Posterior vena cava (tissue), 2 donors: Measurements from ENCODE around the gene FAAP20. TPM values are rescaled to one million over a fixed set of nuclear protein-coding genes. Genes with fewer than 3 reads are reported as not detected.

ENCODE experiments used
- DNase-seq: peaks from one replicate; pipeline ENCODE4 v3.0.0-alpha.2; 2020; ENCODE audit warnings: low spot score
- intact Hi-C, 2 donors: fragments of 100-400 bp; cut with DNase I; formaldehyde crosslinking; loops; one replicate each; pipeline versions ENCODE4 v1.14.1 to v1.14.2; 2022 to 2023
- total RNA-seq, 2 donors: library from RNA; stranded (reverse); fragmentation: NEBNext Ultra II Directional; extraction: Animal tissue kit (Norgen Biotek cat#: 25700); gene quantifications; one replicate each; pipeline ENCODE4 v1.2.1, GENCODE V29; 2021
- donor health status: DM: yes; HTN: yes; CAD: no.
- donor health status: DM: yes; HTN: yes; CAD: no.

The FAAP20 gene
- total RNA-seq, 2 donors from 2014 or later: 50.7 to 52.9 TPM

DNA sequence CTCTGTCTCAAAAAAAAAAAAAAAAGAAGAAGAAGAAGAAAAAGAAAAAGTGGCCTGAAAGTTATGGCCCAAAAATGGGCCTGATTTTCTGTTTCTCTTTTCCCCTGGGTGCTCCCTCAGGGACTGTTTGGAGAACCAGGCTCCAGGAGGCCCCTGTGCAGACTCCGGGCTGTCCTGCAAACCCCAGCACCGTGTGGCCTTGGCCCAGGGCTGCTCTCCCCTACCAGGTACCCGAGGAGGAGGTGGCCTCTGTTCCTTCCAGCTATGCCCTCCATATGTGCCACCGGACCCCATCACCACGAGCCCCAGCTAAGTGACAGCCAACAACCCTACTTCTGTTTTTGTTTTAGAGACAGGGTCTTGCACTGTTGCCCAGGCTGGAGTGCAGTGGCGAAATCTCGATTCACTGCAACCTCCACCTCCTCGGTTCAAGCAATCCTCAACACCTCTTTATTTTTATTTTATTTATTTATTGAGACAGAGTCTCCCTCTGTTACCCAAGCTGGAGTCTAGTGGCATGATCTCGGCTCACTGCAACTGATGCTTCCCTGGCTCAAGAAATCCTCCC is 7.5 kb upstream of the FAAP20 start:
- intact Hi-C loops: no loop called here
- no peak for DNase-seq

- intact Hi-C loops: no loop called here
- DNase-seq: no peak
Observed at GRCh38 chr1:2201062-2201461, 6.5 kb upstream of the FAAP20 start.

GRCh38 chr1:2200308-2200943 is 5.9 kb upstream of the FAAP20 start:
- intact Hi-C loops: no loop called here
- DNase-seq: no peak

DNA sequence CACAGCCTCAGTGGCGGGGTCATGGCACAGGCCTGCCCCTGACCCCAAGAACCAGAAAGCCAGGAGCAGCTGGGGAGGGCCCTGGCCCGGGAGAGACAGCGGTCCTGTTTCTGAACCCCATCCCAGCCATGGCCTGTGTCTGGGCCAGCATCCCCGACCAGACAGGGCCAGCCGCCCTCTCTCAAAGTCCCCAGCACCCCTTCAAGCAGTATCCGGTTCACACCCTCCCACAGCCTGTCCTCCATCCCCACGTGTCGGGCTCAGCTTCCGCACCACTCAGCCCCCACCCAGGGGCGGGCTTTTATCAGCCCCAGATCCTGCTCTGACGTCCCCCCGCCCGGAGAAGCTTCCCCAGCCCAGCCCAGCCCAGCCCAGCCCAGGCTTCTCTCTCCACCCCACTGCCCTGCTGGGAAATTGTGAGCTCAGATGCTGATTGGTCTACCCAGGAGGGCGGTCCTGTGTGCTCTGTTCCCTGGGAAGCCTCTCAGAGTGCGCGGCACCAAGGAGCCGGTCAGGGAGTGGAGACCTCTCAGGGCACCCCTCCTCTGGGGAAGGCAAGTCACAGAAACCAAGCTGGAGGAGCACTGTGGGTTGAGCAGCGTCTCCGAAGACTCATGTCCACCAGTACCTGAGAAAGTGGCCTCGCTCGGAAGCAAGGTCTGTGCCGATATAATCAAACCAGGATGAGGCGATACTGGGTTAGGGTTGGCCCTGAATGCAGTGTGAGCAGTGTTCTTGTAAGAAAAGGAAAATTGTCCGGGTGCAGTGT is 4.7 kb upstream of the FAAP20 start:
- intact Hi-C loops: no loop called here

DNA sequence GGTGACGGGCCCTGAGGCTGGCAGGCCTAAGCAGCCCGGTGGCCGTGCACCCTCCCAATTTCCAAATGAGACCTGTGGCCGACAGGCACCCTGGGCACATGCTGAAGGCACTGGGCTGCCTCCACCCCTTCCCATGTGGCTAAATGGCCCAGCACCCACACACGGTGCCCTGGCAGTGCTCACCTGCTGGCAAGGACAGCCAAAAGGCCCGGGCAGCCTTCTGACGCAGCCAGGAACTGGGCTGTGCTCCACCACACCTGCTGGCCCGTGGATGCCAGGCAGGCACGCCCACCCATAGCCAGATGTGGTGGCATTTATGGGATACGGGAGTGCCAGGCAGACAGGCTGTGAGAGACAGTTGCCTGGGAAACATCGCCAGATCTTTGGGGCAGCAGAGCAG is 4.0 kb upstream of the FAAP20 start:
- intact Hi-C loops: no loop called here
- DNase-seq: no peak

More for the DNA sequence above, 4.7 kb upstream of the FAAP20 start:
- peak; percentile 97 for DNase-seq

DNA sequence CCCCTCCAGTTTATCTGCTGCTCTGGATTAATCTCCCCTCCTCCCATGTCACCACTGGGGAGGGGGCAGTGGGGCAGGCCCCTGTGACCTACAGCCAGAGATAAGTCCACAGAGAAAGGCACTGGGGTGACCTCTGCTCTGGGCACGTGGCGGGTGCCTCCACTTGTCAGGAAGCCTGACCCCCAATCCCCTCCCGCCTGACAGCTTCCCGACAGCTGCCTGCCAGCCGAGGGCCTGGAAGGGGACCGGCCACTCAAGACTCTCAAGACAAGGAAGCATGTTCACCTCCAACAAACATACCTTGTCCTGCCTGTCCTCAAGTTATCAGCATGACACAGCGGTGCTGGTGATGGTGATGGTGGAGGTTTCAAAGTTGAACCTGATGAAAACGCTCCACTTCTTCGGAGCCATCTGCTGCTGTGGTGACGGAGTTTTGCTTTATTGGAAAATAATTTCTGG is 3.2 kb upstream of the FAAP20 start:
- intact Hi-C loops: loop anchor here in 1 of 2 donors (2.0 kb wide), 1 partner anchor 185 kb away; no protein-coding TSS in a partner anchor
- no peak for DNase-seq

DNA sequence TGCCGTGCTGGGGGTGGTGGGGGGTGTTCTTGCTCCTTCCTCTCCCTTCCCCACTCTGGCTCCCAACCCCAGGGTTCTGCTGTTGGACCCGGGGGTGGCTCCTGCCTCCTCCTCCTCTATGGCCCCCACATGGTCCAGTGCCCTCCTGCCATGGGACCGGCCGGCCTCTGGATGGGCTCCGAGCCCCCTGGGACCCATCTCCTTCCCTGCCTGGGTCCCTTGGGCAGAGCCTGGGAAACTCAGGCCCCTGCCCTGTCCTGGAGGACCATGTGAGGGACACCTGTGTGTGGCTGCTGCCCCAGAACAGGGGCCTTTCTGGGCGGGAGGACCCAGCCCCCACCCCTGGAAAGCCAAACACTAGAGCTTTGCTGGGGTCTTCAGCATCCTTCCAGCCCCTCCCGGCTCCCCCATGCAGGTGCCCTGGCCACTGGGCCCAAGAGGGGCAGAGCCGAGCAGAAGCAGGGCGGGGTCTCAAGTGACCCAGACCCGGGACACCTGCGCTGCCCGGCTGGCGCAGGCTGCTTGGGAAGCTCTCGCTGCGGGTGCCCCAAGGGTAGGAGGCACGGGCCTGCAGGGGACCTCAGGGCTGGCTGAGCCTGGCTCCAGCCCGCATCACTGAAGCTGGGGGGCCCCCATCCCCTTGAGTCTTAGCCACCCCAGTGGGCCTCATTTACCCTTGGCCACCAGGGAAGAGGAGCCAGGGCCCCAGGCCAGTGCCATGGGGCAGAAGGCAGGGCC is 2.5 kb upstream of the FAAP20 start:
- intact Hi-C loops: loop anchor here in 1 of 2 donors (2.0 kb wide), 1 partner anchor 186 kb away; no protein-coding TSS in a partner anchor
- no peak for DNase-seq

DNA sequence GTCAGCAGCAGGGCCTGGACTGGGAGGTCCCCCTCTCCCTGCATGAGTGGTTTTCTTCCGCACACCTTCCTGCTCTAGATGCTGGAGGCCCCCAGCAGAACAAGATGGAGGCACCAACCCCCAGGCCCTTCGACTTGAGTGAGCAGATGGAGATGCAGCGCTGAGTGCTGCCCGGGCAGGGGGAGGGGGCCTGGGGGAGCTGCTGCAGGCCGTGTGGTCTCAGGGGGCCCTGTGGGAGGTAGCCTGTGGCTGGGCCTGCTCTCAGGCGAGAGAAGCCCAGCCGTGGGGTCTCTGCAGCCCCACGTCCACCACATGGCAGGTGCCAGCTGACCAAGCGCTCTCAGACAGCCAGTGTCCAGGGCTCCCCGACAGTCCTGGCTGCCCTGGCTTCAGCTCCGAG is 1.2 kb upstream of the FAAP20 start:
- DNase-seq: no peak
- intact Hi-C loops: loop anchor here (2.0 kb wide), 2 partner anchors 185 to 187 kb away; no protein-coding TSS in a partner anchor

GRCh38 chr1:2194898-2195673 is 514 bp upstream of the FAAP20 start:
- peak; percentile 97 for DNase-seq
- intact Hi-C loops: loop anchor here in 1 of 2 donors (2.0 to 5.0 kb wide), 2 partner anchors 37 to 186 kb away; no protein-coding TSS in a partner anchor

DNA sequence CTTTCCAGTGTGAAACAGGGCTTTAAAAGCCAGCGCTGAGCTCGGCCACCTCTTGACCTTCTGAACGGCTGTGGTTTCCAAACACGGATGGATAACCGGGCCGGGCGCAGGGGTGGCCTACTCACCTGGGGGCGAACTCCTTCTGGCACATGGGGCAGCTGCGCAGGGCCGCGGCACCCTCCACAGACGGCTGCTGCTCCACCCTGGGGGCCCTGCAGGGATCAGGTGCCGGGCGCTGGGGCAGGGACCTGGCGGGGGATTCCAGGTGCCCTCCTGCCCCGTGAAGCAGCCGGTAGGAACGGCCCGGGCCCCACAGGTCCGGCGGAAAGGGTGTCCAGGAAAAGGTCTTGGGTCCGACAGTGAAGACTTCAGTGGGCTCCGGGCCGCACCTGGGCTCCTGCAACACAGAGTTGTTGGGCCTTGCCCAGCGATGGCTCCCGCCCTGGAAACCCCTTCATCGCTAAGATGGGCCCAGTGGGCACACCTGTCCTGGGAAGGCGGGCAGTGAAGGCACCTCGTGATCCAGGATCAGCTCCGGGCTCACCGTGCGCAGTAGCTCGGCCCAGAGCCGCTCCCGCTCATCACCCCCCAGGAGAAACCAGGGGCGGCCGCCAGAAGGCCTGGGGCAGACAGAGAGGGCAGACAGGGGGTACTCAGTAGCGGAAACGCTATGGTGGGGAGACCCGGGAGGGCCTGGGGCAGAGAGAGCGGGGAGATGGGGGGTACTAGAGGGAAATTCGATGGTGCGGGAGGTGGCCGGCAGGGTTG is 874 bp downstream of the FAAP20 start:
- DNase-seq: no peak
- intact Hi-C loops: loop anchor here in 1 of 2 donors (2.0 to 5.0 kb wide), 2 partner anchors 39 to 187 kb away; no protein-coding TSS in a partner anchor

DNA sequence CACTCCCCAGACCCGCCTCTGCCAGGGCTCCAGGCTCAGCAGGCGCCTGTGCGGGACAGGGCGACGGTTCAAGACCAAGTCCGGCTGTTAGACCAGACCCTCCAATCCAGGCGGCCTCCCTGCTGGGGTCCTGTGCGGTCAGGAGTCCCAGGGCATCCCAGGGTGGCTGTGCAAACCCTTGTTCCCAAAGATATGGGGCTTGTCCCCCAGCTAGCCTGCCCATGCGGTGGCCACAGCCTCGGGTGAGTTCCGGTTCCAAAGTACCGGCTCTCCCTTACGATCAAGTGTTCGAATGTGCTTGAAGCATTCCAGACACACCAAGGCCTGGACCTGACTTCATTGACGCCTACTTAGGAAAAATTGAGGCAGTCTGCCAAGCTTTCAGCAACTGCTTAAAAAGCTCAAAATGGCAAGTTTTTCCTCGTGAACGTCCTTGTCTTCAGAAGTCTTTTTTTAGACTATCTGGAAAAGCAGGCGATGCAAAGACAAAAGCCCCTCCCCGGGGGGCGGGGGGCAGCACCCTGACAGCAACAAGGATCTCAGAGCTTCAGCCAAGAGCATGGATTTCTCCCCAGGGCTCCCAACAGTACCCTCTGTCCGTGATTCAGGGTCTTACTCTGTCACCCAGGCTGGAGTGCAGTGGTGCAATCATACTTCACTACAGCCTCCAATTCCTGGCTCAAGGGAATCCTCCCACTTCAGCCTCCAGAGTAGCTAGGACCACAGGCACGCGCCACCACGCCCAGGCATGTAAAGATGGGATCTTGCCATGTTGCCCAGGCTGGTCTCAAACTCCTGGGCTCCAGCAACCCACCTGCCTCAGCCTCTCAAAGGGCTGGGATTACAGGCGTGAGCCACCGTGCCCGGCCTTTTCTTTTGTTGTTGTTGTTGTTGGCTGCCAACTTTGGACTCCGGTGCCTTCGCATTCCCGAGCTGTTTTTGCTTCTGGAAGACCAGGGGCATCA is 2.3 kb downstream of the FAAP20 start:
- no peak for DNase-seq

DNA sequence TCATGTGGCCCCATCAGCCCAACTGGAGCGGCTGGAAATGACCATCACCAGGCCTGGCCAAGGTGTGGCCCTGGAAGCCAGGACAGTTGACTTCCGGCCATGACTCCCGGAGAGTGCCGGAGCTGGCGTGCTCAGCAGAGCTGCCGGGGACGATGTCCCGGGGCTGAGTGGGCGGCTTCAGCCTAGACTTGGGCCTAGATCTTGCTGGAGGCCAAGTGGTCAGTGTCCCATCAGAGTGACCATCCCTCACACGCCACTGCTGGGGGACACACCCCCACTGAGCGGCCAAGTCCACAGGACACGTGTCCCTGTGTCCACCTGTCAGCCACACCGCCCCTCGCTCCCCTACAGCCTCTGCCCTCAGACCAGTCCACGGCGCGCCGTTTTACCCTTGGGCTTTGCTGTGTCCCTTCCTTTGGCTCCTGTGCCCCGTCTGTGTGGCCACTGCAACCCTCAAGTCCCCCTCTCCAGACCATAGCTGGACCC is 4.0 kb downstream of the FAAP20 start:
- intact Hi-C loops: loop anchor here in 1 of 2 donors (5.0 kb wide), 1 partner anchor 42 kb away; no protein-coding TSS in a partner anchor

More for the DNA sequence above, 2.3 kb downstream of the FAAP20 start:
- intact Hi-C loops: loop anchor here in 1 of 2 donors (5.0 kb wide), 1 partner anchor 40 kb away; no protein-coding TSS in a partner anchor

GRCh38 chr1:2189459-2190425 is 4.8 kb downstream of the FAAP20 start:
- peak; percentile 98 for DNase-seq
- intact Hi-C loops: loop anchor here in 1 of 2 donors (5.0 kb wide), 1 partner anchor 43 kb away; no protein-coding TSS in a partner anchor

More for the DNA sequence above, 4.0 kb downstream of the FAAP20 start:
- DNase-seq: no peak

- intact Hi-C loops: no loop called here
- no peak for DNase-seq
Observed at GRCh38 chr1:2188336-2188735, 6.2 kb downstream of the FAAP20 start.

DNA sequence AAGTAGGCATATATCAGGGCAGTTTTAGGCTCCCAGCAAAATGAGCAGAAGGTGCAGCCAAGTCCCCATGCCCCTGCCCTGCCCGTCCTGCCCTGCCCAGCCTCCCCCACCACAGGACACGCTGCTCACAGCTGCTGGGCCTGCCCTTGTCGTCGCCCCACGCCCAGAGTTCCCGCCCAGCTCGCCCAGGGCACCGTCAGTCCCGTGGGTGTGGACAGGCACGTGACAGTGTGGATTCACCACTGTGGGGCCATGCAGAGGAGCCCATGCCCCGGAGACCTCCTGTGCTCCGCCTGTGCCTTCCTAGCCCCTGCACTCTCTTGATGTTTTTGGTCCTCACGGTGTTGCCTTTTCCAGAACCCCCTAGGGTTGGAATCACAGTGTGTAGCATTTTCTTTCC is 7.0 kb downstream of the FAAP20 start:
- DNase-seq: no peak
- intact Hi-C loops: no loop called here
